ENCODE results near the gene HILPDA.

HILPDA gene

DNA sequence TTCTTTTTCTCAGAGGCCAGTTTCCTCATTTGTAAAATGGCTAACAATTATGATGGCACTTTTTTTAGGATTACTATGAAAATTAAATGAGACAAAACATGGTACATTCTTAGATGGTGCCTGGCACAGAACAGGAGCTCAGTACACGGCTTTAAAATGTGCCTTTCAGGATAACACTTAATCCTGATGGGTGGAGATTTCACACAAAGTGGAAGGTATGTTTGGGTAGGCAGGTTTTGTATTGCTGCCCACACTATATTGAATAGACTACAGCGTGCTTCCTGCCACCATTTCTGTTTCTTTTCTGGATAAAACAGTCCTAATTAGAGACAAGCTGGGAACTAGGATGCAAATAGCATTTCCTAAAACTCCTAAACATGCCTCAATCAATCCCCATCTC is 23.9 kb upstream of the HILPDA start:
- TF ChIP-seq, protein P1, sequence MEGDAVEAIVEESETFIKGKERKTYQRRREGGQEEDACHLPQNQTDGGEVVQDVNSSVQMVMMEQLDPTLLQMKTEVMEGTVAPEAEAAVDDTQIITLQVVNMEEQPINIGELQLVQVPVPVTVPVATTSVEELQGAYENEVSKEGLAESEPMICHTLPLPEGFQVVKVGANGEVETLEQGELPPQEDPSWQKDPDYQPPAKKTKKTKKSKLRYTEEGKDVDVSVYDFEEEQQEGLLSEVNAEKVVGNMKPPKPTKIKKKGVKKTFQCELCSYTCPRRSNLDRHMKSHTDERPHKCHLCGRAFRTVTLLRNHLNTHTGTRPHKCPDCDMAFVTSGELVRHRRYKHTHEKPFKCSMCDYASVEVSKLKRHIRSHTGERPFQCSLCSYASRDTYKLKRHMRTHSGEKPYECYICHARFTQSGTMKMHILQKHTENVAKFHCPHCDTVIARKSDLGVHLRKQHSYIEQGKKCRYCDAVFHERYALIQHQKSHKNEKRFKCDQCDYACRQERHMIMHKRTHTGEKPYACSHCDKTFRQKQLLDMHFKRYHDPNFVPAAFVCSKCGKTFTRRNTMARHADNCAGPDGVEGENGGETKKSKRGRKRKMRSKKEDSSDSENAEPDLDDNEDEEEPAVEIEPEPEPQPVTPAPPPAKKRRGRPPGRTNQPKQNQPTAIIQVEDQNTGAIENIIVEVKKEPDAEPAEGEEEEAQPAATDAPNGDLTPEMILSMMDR (IDR thresholded peaks at IDR 0.05; ENCODE audit: borderline replicate concordance, insufficient read depth, low read depth, low read length) = no peak
- no peak overlapping the region for H3K4me3 ChIP-seq (ENCODE audit: low read depth, low read length)

DNA sequence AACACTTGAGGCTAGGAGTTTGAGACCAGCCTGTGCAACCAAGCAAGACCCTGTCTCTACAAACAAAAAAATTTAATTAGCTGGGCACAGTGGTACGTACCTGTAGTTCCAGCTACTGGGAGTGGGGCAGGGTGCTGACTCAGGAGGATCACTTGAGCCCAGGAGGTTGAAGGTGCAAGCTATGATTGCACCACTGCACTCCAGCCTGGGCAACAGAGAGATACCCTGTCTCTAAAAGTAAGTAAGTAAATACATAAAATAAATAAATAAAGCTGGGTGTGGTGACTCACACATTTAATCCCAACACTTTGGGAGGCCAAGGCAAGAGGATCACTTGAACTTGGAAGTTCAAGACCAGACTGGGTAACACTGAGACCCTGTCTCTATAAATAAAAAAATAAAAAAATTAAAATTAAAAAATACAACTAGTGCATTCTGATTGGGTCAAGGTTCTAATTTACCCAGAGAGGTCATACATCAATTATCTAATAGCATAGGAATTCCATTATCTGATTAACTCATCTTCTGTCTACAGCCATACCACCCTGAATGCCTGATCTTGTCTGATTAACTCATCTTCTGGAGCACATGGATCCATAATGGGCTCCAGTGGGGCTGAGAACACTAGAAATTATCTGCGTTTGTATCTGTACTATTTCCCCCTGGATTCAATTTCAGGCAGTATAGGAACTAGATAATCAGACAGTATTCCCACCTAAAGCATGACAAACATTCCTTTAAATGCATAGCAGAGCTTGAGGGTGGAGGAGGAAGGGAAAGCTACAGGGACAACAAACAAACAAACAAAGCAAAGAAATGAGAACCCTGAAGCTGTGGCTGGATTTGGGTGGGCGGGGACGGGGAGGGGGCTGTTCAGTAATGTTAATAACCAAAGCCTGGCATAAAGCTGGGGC is 21.0 kb upstream of the HILPDA start:
- TF ChIP-seq, protein P1 (IDR thresholded peaks at IDR 0.05; ENCODE audit: borderline replicate concordance, insufficient read depth, low read depth, low read length) = no peak
- no peak overlapping the region for H3K4me3 ChIP-seq (ENCODE audit: low read depth, low read length)

DNA sequence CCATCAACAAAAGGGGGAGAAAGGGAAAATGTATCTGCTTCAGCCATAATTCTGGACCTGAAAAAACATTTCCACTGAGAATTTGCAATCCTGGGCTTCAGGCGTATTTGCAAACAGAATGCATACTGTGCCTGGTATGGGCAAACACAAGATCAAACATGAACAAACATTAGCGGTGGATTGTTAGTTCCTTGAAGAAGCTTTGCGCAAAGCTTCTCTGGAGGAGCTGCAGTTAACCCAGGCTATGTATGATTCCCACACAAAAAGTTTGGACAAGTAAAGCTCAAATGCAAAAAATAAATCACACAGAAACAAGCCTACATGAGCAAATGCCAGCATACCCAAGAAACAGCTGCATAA is 20.4 kb upstream of the HILPDA start:
- no peak overlapping the region for H3K4me3 ChIP-seq (ENCODE audit: low read depth, low read length)
- TF ChIP-seq, protein P1 (IDR thresholded peaks at IDR 0.05; ENCODE audit: borderline replicate concordance, insufficient read depth, low read depth, low read length) = no peak

DNA sequence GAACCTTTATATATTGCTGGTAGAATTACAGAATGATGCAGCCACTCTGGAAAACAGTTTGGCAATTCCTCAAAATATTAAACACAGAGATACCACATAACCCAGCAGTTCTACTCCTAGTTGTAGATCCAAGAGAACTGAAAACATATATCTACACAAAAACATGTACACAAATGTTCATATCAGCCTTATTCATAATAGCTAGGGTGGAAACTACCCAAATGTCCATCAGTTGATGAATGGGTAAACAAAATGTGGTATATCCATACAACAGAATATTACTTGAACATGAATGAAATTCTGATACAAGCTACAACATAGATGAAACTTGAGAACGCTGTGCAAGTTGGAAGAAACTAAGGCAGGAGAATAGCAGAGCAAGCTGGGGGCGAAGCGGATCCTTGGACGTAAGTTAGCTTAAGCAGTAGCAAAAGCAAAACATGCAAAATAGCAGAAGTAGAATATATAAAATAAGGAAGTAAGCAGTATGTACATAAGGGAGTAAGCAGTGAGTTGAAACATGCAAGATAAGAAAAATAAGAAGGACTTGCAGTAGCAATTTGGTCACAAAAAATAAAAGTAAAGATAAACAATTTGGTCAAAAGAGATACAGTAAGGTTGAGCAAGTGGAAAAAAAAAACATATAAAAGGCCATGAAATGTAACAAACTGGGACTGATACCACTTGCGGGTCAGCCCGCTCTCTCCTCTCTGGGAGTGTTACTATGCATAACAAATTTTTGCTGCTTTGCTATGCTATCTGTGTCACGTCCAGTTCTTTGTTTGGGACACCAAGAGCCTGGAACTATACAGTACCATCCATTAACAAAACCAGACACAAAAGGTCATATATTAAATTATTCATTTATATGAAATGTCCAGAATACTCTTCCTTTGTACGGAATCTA is 18.0 kb upstream of the HILPDA start:
- TF ChIP-seq, protein P1 (IDR thresholded peaks at IDR 0.05; ENCODE audit: borderline replicate concordance, insufficient read depth, low read depth, low read length) = no peak
- H3K4me3 ChIP-seq (ENCODE audit: low read depth, low read length) = no peak overlapping the region

DNA sequence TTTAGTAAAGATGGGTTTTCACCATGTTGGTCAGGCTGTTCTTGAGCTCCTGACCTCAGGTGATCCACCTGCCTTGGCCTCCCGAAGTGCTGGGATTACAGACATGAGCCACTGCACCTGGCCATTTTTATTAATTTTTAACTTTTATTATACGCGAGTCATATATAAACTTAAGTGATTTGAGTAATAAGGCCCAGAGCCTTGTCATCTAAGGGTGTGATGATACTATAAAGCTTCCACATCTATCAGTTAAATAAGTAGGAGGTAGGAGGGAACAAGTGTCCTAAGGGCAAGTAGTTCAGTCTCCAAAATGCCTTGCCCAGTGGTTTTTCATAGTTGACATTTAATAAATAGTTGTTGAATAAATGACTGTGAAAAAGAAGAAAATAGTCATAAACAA is 13.3 kb upstream of the HILPDA start:
- H3K4me3 ChIP-seq (ENCODE audit: low read depth, low read length) = no peak overlapping the region
- TF ChIP-seq, protein P1 (IDR thresholded peaks at IDR 0.05; ENCODE audit: borderline replicate concordance, insufficient read depth, low read depth, low read length) = no peak

DNA sequence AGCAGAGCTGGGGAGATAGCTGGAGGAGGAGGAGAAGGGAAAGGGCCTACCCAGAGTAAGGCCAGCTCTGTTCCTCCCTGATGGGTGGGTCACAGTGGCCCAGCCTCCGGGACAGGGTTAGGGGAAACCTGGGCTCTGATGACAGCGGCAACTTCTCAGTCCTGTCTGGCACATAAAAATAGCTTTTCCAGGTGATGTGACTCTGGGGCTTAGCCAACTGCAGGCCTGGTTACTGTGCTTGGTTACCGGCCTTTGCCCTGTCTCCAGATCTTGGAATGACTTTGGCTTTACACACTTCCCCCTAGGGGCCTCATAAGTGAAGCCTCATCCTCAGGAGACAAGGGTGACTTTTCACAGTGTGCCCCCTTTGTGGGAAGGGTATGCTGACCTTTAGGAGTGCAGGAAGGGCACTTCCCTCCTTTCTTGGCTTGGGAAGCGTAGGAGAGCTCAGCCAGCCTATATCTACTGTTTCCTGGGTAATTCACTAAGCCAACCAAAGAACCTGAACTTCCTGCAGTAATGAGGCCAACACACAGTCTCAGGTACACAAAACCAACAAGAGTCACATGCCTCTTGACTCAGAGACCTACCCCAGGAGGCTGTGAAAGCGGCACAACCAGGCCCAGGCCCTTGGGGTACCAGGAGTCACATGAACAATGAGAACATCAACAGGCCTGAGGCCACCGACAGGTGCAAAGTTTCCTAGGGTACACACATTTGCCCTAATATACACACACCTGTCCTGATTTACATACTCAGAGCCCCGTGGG is 11.7 kb upstream of the HILPDA start:
- no peak overlapping the region for H3K4me3 ChIP-seq (ENCODE audit: low read depth, low read length)
- TF ChIP-seq, protein P1 (IDR thresholded peaks at IDR 0.05; ENCODE audit: borderline replicate concordance, insufficient read depth, low read depth, low read length) = no peak
